ENCODE measurements around the gene SYT17. TPM values are rescaled to one million over a fixed set of nuclear protein-coding genes. Genes with fewer than 3 reads are reported as not detected.

Gene SYT17
- total RNA-seq, 1 donor from 2014 or later = 25.4 TPM

GRCh38 chr16:19170043-19170655 lies 2.1 kb downstream of the SYT17 start:
- POLR2A ChIA-PET = no interaction called here
- intact Hi-C loops (cut with micrococcal nuclease) = no loop called here
- Mint-ChIP-seq H3K4me1 (peaks cover 37% of the 10 kb centered on the region), H3K36me3 (ENCODE audit: low read depth) (peaks cover 6% of the 10 kb centered on the region), H3K4me3 (peak overlapping the region; percentile 71), H3K9me3 (no peaks in the 10 kb centered on the region), H3K27me3 (no peaks in the 10 kb centered on the region), H3K27ac (no peak overlapping the region)
- DNase-seq (no peak), ATAC-seq (ENCODE audit: low read depth) (no peak)
- CTCF ChIA-PET = interaction anchor here (1.9 kb wide), 1 partner anchor 9 kb away, joined by 5 read pairs; no protein-coding TSS in a partner anchor
- TF ChIP-seq CTCF (IDR thresholded peaks at IDR 0.05) = no peak

- Mint-ChIP-seq H3K27me3 (no peaks in the 10 kb centered on the region), H3K36me3 (ENCODE audit: low read depth) (peaks cover 6% of the 10 kb centered on the region), H3K9me3 (no peaks in the 10 kb centered on the region), H3K27ac (no peak overlapping the region), H3K4me3 (no peak overlapping the region), H3K4me1 (peaks cover 37% of the 10 kb centered on the region)
- POLR2A ChIA-PET = no interaction called here
- TF ChIP-seq CTCF (IDR thresholded peaks at IDR 0.05) = no peak
- CTCF ChIA-PET = interaction anchor here (0.6 kb wide), 1 partner anchor 26 kb away, joined by 3 read pairs; no protein-coding TSS in a partner anchor
- ATAC-seq (ENCODE audit: low read depth) (no peak), DNase-seq (no peak)
- intact Hi-C loops (cut with micrococcal nuclease) = no loop called here
Measured at GRCh38 chr16:19172098-19172780, 4.2 kb downstream of the SYT17 start.

GRCh38 chr16:19173059-19173458 lies 5.0 kb downstream of the SYT17 start:
- H3K4me1 Mint-ChIP-seq = peaks cover 39% of the 10 kb centered on the region
- no peaks in the 10 kb centered on the region for H3K9me3 Mint-ChIP-seq
- H3K4me3 Mint-ChIP-seq = no peak overlapping the region
- no peak for TF ChIP-seq CTCF (IDR thresholded peaks at IDR 0.05)
- peaks cover 6% of the 10 kb centered on the region for H3K36me3 Mint-ChIP-seq (ENCODE audit: low read depth)
- ATAC-seq (ENCODE audit: low read depth) (no peak), DNase-seq (no peak)
- POLR2A ChIA-PET = no interaction called here
- CTCF ChIA-PET = no interaction called here
- no peak overlapping the region for H3K27ac Mint-ChIP-seq
- intact Hi-C loops (cut with micrococcal nuclease) = no loop called here
- no peaks in the 10 kb centered on the region for H3K27me3 Mint-ChIP-seq

GRCh38 chr16:19173649-19174383 lies 5.8 kb downstream of the SYT17 start:
- H3K36me3 Mint-ChIP-seq (ENCODE audit: low read depth) = peaks cover 6% of the 10 kb centered on the region
- ChIA-PET CTCF (no interaction called here), POLR2A (no interaction called here)

More at GRCh38 chr16:19173649-19174383, 5.8 kb downstream of the SYT17 start:
- Mint-ChIP-seq H3K9me3 (no peaks in the 10 kb centered on the region), H3K27ac (peak overlapping the region; percentile 56), H3K27me3 (no peaks in the 10 kb centered on the region), H3K4me1 (peaks cover 39% of the 10 kb centered on the region), H3K4me3 (peak overlapping the region; percentile 19)
- no peak for DNase-seq
- intact Hi-C loops (cut with micrococcal nuclease) = no loop called here
- TF ChIP-seq CTCF (IDR thresholded peaks at IDR 0.05) = no peak
- ATAC-seq (ENCODE audit: low read depth) = peak; percentile 60
